Caki2 (cell line): ENCODE results near the gene PANK3. TPM values are rescaled to one million over a fixed set of nuclear protein-coding genes. Genes with fewer than 3 reads are reported as not detected.
"Not testable (repeated sequence)": the region's sequence is repeated elsewhere in the genome, so short reads cannot be mapped to it uniquely, and the experiment has no call there.

Experiments
- DNase-seq: peaks from one replicate; pipeline ENCODE4 v3.0.0-alpha.2; 2015; ENCODE audit warnings: low read depth
- in situ Hi-C: cut with HindIII; loops from 2 replicates; pipeline ENCODE4 v1.10.0; 2016; ENCODE audit warnings: low sequenced_read_pairs, low pct_unique_long_range_greater_than_20kb, mixed read lengths
- total RNA-seq: library from RNA; depleted of rRNA; stranded (reverse); fragments of >200 nt; shearing (Covaris generic); gene quantifications from 2 replicates; pipeline ENCODE4 v1.2.3, GENCODE V29; 2014; ENCODE audit warnings: low replicate concordance

The PANK3 gene
- total RNA-seq, 1 experiment from 2014 or later, result 34.3 TPM

- DNase-seq, result no peak
- in situ Hi-C loops, result no loop called here
These were observed 20.7 kb upstream of the PANK3 start for GRCh38 chr5:168599826-168600225.

- no peak for DNase-seq
- in situ Hi-C loops, result no loop called here
These were observed 19.5 kb upstream of the PANK3 start for GRCh38 chr5:168598639-168599038.

- in situ Hi-C loops, result no loop called here
- no peak for DNase-seq
These were observed 17.8 kb upstream of the PANK3 start for GRCh38 chr5:168596927-168597326.

GRCh38 chr5:168596122-168596521 is 17.0 kb upstream of the PANK3 start:
- in situ Hi-C loops, DNase-seq: not testable (repeated sequence)

GRCh38 chr5:168592014-168592368 is 12.8 kb upstream of the PANK3 start:
- in situ Hi-C loops, result no loop called here

GRCh38 chr5:168591302-168592013 is 12.3 kb upstream of the PANK3 start:
- DNase-seq, result no peak
- in situ Hi-C loops, result no loop called here

More at GRCh38 chr5:168592014-168592368, 12.8 kb upstream of the PANK3 start:
- no peak for DNase-seq

- no peak for DNase-seq
- in situ Hi-C loops, result no loop called here
These were observed 11.5 kb upstream of the PANK3 start for GRCh38 chr5:168590666-168591065.

- no peak for DNase-seq
- in situ Hi-C loops, result no loop called here
These were observed 8.8 kb upstream of the PANK3 start for GRCh38 chr5:168587987-168588386.

- in situ Hi-C loops, result no loop called here
- no peak for DNase-seq
These were observed 6.1 kb upstream of the PANK3 start for GRCh38 chr5:168585119-168585856.

- in situ Hi-C loops, result no loop called here
- DNase-seq, result no peak
These were observed 4.7 kb upstream of the PANK3 start for GRCh38 chr5:168583742-168584482.

- in situ Hi-C loops, result not testable (repeated sequence)
These were observed 1.8 kb upstream of the PANK3 start for GRCh38 chr5:168580814-168581469.

GRCh38 chr5:168580227-168580508 is 1.0 kb upstream of the PANK3 start:
- in situ Hi-C loops, result no loop called here

More at GRCh38 chr5:168580814-168581469, 1.8 kb upstream of the PANK3 start:
- not testable (repeated sequence) for DNase-seq

GRCh38 chr5:168579488-168580226 is 489 bp upstream of the PANK3 start:
- in situ Hi-C loops, result no loop called here

More at GRCh38 chr5:168580227-168580508, 1.0 kb upstream of the PANK3 start:
- peak; percentile 30 for DNase-seq

GRCh38 chr5:168578006-168578405 is 1.2 kb downstream of the PANK3 start:
- in situ Hi-C loops, result no loop called here
- peak; percentile 12 for DNase-seq

More at GRCh38 chr5:168579488-168580226, 489 bp upstream of the PANK3 start:
- DNase-seq, result peak; percentile 100

GRCh38 chr5:168575391-168576372 is 3.5 kb downstream of the PANK3 start:
- no peak for DNase-seq

GRCh38 chr5:168574156-168574555 is 5.0 kb downstream of the PANK3 start:
- in situ Hi-C loops, DNase-seq: not testable (repeated sequence)

More at GRCh38 chr5:168575391-168576372, 3.5 kb downstream of the PANK3 start:
- in situ Hi-C loops, result no loop called here

- in situ Hi-C loops, DNase-seq: not testable (repeated sequence)
These were observed 5.5 kb downstream of the PANK3 start for GRCh38 chr5:168573663-168574062.
